Adrenal gland (tissue), 12 donors: ENCODE results near the gene RALGDS. TPM values are rescaled to one million over a fixed set of nuclear protein-coding genes. Genes with fewer than 3 reads are reported as not detected.
A peak's percentile ranks its signal among the peaks of the same experiment; 100 is the strongest.

ENCODE experiments used
- DNase-seq, 7 donors: peaks; one replicate each; pipeline ENCODE4 v3.0.0-alpha.2; 2019 to 2020
- H3K27ac ChIP-seq, 5 donors: fragments of 200-600 bp; sonication (generic) in 4 of 5; 1 replicate in 3 of 5; 2 replicates in 2 of 5; pipeline versions ENCODE4 v1.5.1 to v1.8.0; 2016 to 2020; ENCODE audit warnings: mild to moderate bottlenecking in 1 of 5
- H3K27me3 ChIP-seq: fragments of 200-600 bp; 2 replicates; pipeline ENCODE4 v1.8.0; 2021
- H3K36me3 ChIP-seq, 2 donors: fragments of 200-600 bp; replicated peaks in 1 of 2; 1 replicate in 1 of 2; 2 replicates in 1 of 2; pipeline versions ENCODE4 v1.5.1 to v1.8.0; 2018 to 2022
- H3K4me1 ChIP-seq, 2 donors: fragments of 200-600 bp; replicated peaks in 1 of 2; 1 replicate in 1 of 2; 2 replicates in 1 of 2; pipeline versions ENCODE4 v1.5.1 to v1.8.0; 2018 to 2021
- H3K4me3 ChIP-seq, 4 donors: fragments of 200-600 bp; sonication (generic) in 3 of 4; one replicate each; pipeline ENCODE4 v1.5.1; 2016 to 2018
- H3K9me3 ChIP-seq, 3 donors: fragments of 200-600 bp; sonication (generic) in 1 of 3; replicated peaks in 1 of 3; 1 replicate in 2 of 3; 2 replicates in 1 of 3; pipeline versions ENCODE4 v1.5.1 to v1.8.0; 2016 to 2021
- POLR2A ChIP-seq, 2 donors: fragments of 450-650 bp; IDR thresholded peaks; one replicate each; pipeline ENCODE4 v1.6.1; 2017; ENCODE audit warnings: antibody characterized with exemption in 2 of 2, mild to moderate bottlenecking in 2 of 2, moderate library complexity in 1 of 2
- WGBS, 4 donors: extraction: QIAGEN DNeasy Blood & Tissue Kit in 2 of 4; methylation state at CpG; one replicate each; pipeline versions ENCODE4 v1.1.5 to v1.1.7; 2013 to 2017; 5-methylcytosine and 5-hydroxymethylcytosine counted together
- intact Hi-C, 2 donors: fragments of 100-400 bp; cut with DNase I; formaldehyde crosslinking; loops; one replicate each; pipeline versions ENCODE4 v1.14.1 to v1.15.0; 2022 to 2023
- polyA plus RNA-seq, 3 donors: library from polyadenylated mRNA; stranded (reverse); fragments of 200-250 nt in 2 of 3; fragments of 350-450 nt in 1 of 3; fragmentation: Illumina TruSeq in 1 of 3; extraction: RNeasy Lipid Tissue Mini Kit (QIAGEN cat#74804) in 1 of 3; gene quantifications; one replicate each; pipeline ENCODE4 v1.2.3, GENCODE V29; 2013 to 2014
- total RNA-seq, 9 donors: library from RNA; depleted of rRNA in 4 of 9; stranded (reverse); fragments of >200 nt in 4 of 9; fragments of 120-200 nt in 1 of 9; fragmentation: NEBNext Ultra II Directional in 1 of 9; extraction: Animal tissue kit (Norgen Biotek cat#: 25700) in 1 of 9; gene quantifications; one replicate each; pipeline versions ENCODE4 v1.1.0 to v1.2.4, GENCODE V29; 2013 to 2023
- TF ChIP-seq, protein P1 (sequence below), 6 experiments: fragments of 450-650 bp in 4 of 6; fragments of 200-600 bp in 2 of 6; sonication (generic) in 1 of 6; IDR thresholded peaks; 1 replicate in 5 of 6; 2 replicates in 1 of 6; pipeline versions ENCODE4 v1.5.1 to v1.8.0; 2016 to 2021; ENCODE audit warnings: antibody characterized with exemption in 6 of 6, mild to moderate bottlenecking in 2 of 6, moderate library complexity in 1 of 6
- donor health status: healthy with polysubstance abuse.
- donor health status: Bipolar disorder and iron deficiency.
- donor health status: DM: yes; HTN: yes; CAD: no.
- donor health status: DM: no; HTN: no; CAD: no.
- donor health status: DM: no; HTN: no; CAD: no.
- donor health status: DM: yes; HTN: yes; CAD: no.

RALGDS gene
- total and polyA plus RNA-seq, 12 donors = 21.3 to 170 (median 67.5) TPM

DNA sequence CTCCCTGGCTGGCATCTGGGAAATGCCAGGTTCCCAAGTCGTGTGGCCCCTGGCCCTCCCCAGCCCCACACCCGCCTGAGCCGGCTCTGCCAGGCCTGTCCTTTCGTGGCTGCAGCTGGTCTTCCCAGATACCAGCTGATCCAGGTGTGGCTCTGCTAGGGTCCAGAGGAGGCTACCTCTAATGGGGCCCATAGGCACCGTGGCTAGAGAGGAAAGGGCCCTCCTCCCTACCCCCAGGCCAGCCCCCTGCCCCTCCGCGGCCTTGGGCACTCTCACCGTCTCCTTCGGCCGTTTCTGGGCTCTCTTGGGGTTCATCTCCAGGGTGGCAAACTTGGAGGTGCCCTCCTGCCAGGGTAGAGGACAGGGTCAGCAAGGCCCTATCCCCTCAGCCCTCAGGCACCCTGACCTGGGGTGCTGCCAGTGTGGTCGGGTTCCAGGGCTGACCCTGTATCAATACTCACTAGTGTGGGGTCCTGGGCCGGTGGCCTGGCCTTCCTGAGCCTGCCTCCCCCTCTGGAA is 17.0 kb downstream of the RALGDS start:
- TF ChIP-seq, protein P1, sequence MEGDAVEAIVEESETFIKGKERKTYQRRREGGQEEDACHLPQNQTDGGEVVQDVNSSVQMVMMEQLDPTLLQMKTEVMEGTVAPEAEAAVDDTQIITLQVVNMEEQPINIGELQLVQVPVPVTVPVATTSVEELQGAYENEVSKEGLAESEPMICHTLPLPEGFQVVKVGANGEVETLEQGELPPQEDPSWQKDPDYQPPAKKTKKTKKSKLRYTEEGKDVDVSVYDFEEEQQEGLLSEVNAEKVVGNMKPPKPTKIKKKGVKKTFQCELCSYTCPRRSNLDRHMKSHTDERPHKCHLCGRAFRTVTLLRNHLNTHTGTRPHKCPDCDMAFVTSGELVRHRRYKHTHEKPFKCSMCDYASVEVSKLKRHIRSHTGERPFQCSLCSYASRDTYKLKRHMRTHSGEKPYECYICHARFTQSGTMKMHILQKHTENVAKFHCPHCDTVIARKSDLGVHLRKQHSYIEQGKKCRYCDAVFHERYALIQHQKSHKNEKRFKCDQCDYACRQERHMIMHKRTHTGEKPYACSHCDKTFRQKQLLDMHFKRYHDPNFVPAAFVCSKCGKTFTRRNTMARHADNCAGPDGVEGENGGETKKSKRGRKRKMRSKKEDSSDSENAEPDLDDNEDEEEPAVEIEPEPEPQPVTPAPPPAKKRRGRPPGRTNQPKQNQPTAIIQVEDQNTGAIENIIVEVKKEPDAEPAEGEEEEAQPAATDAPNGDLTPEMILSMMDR (IDR thresholded peaks at IDR 0.05) = no peak
- TF ChIP-seq POLR2A (IDR thresholded peaks at IDR 0.05) = no peak
- H3K27me3 ChIP-seq = no peaks in the 10 kb centered on the region
- no peak overlapping the region for H3K4me3 ChIP-seq
- H3K9me3 ChIP-seq = no peaks in the 10 kb centered on the region
- peaks cover 0 to 5% of the 10 kb centered on the region in 2 donors for H3K4me1 ChIP-seq
- H3K27ac ChIP-seq = peak overlapping the region in 2 of 5 donors; percentile 23 to 39
- peaks cover 0 to 96% of the 10 kb centered on the region in 2 donors for H3K36me3 ChIP-seq
- intact Hi-C loops = loop anchor here (2.0 to 5.0 kb wide), 2 partner anchors 41 to 62 kb away; no protein-coding TSS in a partner anchor
- peak in 4 of 7 donors; percentile 13 to 26 (median 20) for DNase-seq
- WGBS, 4 donors = 80 to 85% (median 82%) methylated on average over 12 of the region's 12 CpGs; no CpG with 5 or more reads in 1 of the 4 donors

DNA sequence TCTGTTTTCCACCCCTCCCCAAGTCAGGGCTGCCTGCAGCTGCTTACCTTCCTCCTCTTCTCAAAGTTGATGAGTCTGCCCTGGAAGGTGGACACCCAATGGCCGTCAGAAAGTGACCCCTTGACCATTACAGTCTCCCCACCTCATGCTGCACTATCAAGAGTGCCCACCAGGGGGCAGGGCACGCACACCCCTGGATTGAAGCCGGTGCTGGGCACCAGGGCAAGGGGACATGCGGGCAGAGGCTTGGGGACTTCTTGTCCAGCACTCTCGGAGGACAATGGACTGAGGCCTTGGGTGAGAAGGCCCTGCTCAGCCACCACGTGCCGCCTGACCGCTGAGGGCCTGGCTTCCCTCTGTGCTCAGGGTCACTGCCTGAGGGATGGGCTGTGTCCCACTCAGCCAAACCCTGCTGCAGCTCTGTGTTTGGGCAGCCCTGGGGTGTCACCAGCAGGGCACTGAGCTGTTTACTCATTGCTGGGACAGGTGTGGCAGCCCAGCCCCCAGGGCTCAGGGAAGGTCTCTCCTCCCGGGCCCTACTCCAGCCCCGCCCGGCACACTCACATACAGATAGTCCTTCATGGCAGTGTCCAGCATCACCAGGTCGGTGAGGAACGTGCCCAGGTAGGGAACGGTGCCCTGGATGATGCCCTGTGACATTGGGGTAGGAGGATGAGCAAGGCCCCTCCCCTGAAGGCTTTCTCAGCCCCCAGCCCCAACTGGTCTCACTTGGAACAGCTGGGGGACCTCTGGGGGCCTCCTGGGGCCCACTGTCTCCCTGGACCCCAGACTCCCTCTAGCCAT is 17.7 kb downstream of the RALGDS start:
- DNase-seq = peak; percentile 66 to 87 (median 79)
- Histone ChIP-seq H3K9me3 (no peaks in the 10 kb centered on the region), H3K27me3 (no peaks in the 10 kb centered on the region), H3K4me1 (peaks cover 0 to 5% of the 10 kb centered on the region in 2 donors), H3K36me3 (peaks cover 0 to 96% of the 10 kb centered on the region in 2 donors), H3K27ac (peak overlapping the region in 3 of 5 donors; percentile 23 to 50 (median 39)), H3K4me3 (no peak overlapping the region)
- TF ChIP-seq, protein P1 (IDR thresholded peaks at IDR 0.05) = peak; percentile 96 to 98 (median 97)
- no peak for TF ChIP-seq POLR2A (IDR thresholded peaks at IDR 0.05)
- WGBS, 4 donors = 7 to 51% (median 43%) methylated on average over 8 to 14 of the region's 14 CpGs
- intact Hi-C loops = loop anchor here (2.0 to 5.0 kb wide), 2 partner anchors 41 to 61 kb away; no protein-coding TSS in a partner anchor

DNA sequence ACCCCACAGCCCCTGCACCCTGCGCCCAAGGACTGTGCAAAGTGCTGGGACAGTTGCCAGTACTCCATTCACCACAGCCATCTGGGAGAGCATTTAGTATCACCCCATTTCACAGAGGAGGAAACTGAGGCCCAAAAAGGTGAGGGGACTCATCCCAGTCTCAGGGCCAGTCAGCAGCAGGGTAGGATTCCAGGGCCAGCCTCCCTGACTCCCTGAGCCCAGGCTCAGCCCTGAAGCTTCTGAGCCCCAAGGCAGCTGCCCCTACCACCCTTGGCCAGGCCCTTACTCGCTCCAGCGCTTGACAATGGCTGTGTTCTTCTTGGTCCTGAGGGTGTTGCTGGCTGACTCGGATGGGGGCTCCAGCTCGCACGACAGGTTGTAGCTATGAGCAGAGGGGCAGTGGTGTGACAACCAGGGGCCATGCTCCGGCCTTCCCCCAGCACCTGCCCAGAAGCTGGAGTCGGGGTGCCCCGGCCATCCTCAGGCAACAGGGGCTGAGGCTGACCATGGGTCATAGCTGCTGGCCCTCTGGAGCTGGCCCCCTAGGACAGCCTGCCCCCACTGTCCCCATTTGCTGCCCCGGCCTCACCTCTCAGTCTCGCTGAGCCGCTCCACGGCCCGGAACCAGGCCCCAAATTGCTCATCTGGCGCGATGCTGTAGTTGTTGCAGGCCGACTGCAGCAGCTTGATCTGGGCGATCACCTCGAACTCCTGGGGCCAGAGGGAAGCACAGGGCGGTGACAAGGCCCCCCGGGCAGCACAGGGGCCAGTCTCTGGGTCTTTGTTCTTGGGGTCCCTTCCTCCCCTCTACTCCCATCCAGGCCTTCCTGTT is 18.6 kb downstream of the RALGDS start:
- no peak overlapping the region for H3K27ac ChIP-seq
- intact Hi-C loops = loop anchor here (2.0 to 5.0 kb wide), 2 partner anchors 42 to 60 kb away; no protein-coding TSS in a partner anchor
- 92 to 100% (median 95%) methylated on average over 1 to 21 of the region's 21 CpGs for WGBS, 4 donors
- no peak overlapping the region for H3K4me3 ChIP-seq
- TF ChIP-seq, protein P1 (IDR thresholded peaks at IDR 0.05) = no peak
- no peak for TF ChIP-seq POLR2A (IDR thresholded peaks at IDR 0.05)
- H3K4me1 ChIP-seq = peaks cover 0 to 5% of the 10 kb centered on the region in 2 donors
- no peaks in the 10 kb centered on the region for H3K9me3 ChIP-seq
- H3K36me3 ChIP-seq = peaks cover 0 to 96% of the 10 kb centered on the region in 2 donors
- DNase-seq = peak in 3 of 7 donors; percentile 20 to 47 (median 23)
- no peaks in the 10 kb centered on the region for H3K27me3 ChIP-seq
